PC-3 (cell line): ENCODE results near the gene MATN1. TPM values are rescaled to one million over a fixed set of nuclear protein-coding genes. Genes with fewer than 3 reads are reported as not detected.

Experiments used
- ATAC-seq: fragments of 200-7000 bp; cut with Tn5 transposase; 2 replicates; pipeline ENCODE4 v1.9.1; 2020; ENCODE audit warnings: mild to moderate bottlenecking, moderate library complexity
- BruUV-seq: library from RNA; stranded (reverse); fragments of 400-500 nt; replicated peaks from 2 replicates; lab custom pipeline; 2021; lab: Mats Ljungman, UMichigan
- CTCF ChIA-PET: fragments of 300-600 bp; sonication (Branson Sonifier 250); formaldehyde crosslinking; loops from one replicate; lab custom pipeline; 2022; ENCODE audit warnings: antibody characterized with exemption; lab: Charles Lee
- POLR2A ChIA-PET: fragments of 300-600 bp; sonication (Branson Sonifier 250); formaldehyde crosslinking; loops from one replicate; lab custom pipeline; 2022; ENCODE audit warnings: antibody characterized with exemption; ENCODE audit not compliant: unreplicated experiment; lab: Charles Lee
- DNase-seq: peaks from one replicate; pipeline ENCODE4 v3.0.0-alpha.2; 2015
- H2AFZ ChIP-seq: fragments of 300-600 bp; sonication (generic); 2 replicates; pipeline ENCODE4 v1.6.0; 2016; ENCODE audit warnings: antibody characterized with exemption, low read length
- H3F3A ChIP-seq: fragments of 300-600 bp; sonication (generic); one replicate; pipeline ENCODE4 v1.6.0; 2017; ENCODE audit warnings: antibody characterized with exemption, low read length, control low read depth, mild to moderate bottlenecking; ENCODE audit not compliant: unreplicated experiment
- H3K27ac ChIP-seq: fragments of 300-600 bp; sonication (generic); 2 replicates; pipeline ENCODE4 v1.5.1; 2016; ENCODE audit warnings: mild to moderate bottlenecking, low read length
- H3K27me3 ChIP-seq: fragments of 300-600 bp; sonication (generic); 2 replicates; pipeline ENCODE4 v1.6.1; 2016; ENCODE audit warnings: low read length, mixed read lengths
- H3K36me3 ChIP-seq: fragments of 300-600 bp; sonication (generic); 2 replicates; pipeline ENCODE4 v1.6.1; 2016; ENCODE audit warnings: low read depth, mixed run types, low read length, mixed read lengths
- H3K4me1 ChIP-seq: fragments of 300-600 bp; sonication (generic); 2 replicates; pipeline ENCODE4 v1.5.1; 2016; ENCODE audit warnings: low read length; ENCODE audit not compliant: insufficient read depth
- H3K4me2 ChIP-seq: fragments of 300-600 bp; sonication (generic); 2 replicates; pipeline ENCODE4 v1.6.0; 2016; ENCODE audit warnings: low read length
- H3K4me3 ChIP-seq: fragments of 300-600 bp; sonication (generic); 2 replicates; pipeline ENCODE4 v1.5.1; 2016; ENCODE audit warnings: mild to moderate bottlenecking, low read length, mixed read lengths
- H3K79me2 ChIP-seq: fragments of 300-600 bp; sonication (generic); 2 replicates; pipeline ENCODE4 v1.6.1; 2017; ENCODE audit warnings: low read length, mixed read lengths
- H3K9ac ChIP-seq: fragments of 300-600 bp; sonication (generic); 2 replicates; pipeline ENCODE4 v1.6.0; 2016; ENCODE audit warnings: mild to moderate bottlenecking, low read length
- H3K9me2 ChIP-seq: fragments of 300-600 bp; sonication (generic); replicated peaks from 2 replicates; pipeline ENCODE4 v1.6.1; 2016; ENCODE audit warnings: mixed run types, low read length, mixed read lengths
- H3K9me3 ChIP-seq: fragments of 300-600 bp; sonication (generic); 2 replicates; pipeline ENCODE4 v1.6.1; 2016; ENCODE audit warnings: low read length, mixed read lengths
- H4K20me1 ChIP-seq: fragments of 300-600 bp; sonication (generic); 2 replicates; pipeline ENCODE4 v1.6.1; 2016; ENCODE audit warnings: low read length, mixed read lengths
- EZH2 ChIP-seq: fragments of 300-600 bp; sonication (generic); IDR thresholded peaks from one replicate; pipeline ENCODE4 v1.6.1; 2017; ENCODE audit warnings: antibody characterized with exemption, mild to moderate bottlenecking, low read length; ENCODE audit not compliant: unreplicated experiment
- EZH2phosphoT487 ChIP-seq: fragments of 300-600 bp; sonication (generic); IDR thresholded peaks from 2 replicates; pipeline ENCODE4 v1.6.1; 2018; ENCODE audit warnings: mild to moderate bottlenecking, antibody characterized with exemption, low read length, borderline replicate concordance
- intact Hi-C: fragments of 100-400 bp; cut with micrococcal nuclease; formaldehyde crosslinking; loops from 2 replicates; pipeline ENCODE4 v1.9.0; 2023
- total RNA-seq: library from RNA; depleted of rRNA; stranded (reverse); fragments of >200 nt; gene quantifications from 2 replicates; pipeline ENCODE4 v1.2.3, GENCODE V29; 2014
- TF ChIP-seq, protein P1 (sequence below): fragments of 300-600 bp; sonication (generic); conservative IDR thresholded peaks from 2 replicates; pipeline ENCODE4 v1.5.1; 2017; ENCODE audit warnings: antibody characterized with exemption, low read depth, mild to moderate bottlenecking, low read length

MATN1 gene
- total RNA-seq, 1 experiment from 2014 or later: not detected

DNA sequence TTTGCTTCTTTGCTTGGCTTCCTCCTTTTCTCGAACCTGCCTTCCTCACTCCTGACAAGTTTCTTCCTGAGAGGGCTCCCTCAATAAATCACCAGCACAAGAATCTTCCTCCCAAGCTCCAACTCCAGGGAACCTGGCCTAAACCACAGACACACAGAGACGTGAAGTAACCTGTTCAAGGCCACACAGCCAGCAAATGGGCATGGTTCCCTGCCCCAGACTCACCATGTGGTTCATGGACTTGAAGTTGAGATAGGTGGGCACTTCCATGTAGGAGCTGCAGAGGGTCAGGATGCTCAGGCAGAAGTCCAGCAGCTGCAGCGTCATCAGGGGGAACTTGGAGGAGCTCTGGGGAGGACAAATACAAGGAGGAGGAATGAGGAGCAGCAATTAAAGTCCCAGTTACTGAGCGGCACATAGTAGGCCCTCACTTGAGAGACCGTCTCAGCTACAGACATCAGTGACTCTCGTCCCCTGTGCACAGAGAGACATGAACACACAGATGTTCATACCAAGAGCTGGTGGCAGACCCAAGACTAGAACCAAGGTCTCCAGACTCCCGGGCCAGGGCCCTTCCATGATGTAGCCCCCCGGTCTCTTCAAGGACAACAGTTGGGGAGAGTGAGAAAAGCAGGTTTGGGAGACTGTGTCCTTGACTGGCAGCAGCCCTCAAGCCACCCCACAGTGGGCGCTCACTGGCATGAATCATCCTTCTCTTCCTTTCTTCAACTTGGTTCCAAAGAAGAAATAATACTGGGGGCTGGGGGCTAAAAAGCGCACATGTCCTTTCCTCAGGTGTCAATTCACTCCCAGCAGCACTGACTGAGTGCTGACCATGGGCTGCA lies 15.6 kb upstream of the MATN1 start:
- H3K4me1 ChIP-seq: peaks cover 8% of the 10 kb centered on the region
- H3K9me3 ChIP-seq: no peaks in the 10 kb centered on the region
- no peak for DNase-seq
- no peaks in the 10 kb centered on the region for H3K36me3 ChIP-seq
- no peak overlapping the region for H3K4me3 ChIP-seq
- H4K20me1 ChIP-seq: no peaks in the 10 kb centered on the region
- no TSS peak for BruUV-seq
- no peaks in the 10 kb centered on the region for H3K79me2 ChIP-seq
- no peak overlapping the region for H3K27ac ChIP-seq
- no peak for ATAC-seq
- H3F3A ChIP-seq: no peaks in the 10 kb centered on the region
- POLR2A ChIA-PET: no interaction called here
- no peaks in the 10 kb centered on the region for H3K27me3 ChIP-seq
- CTCF ChIA-PET: no interaction called here
- H3K4me2 ChIP-seq: no peak overlapping the region
- intact Hi-C loops: no loop called here
- no peaks in the 10 kb centered on the region for H3K9me2 ChIP-seq
- H2AFZ ChIP-seq: no peak overlapping the region
- TF ChIP-seq EZH2 (no peak), EZH2phosphoT487 (no peak)
- TF ChIP-seq, protein P1, sequence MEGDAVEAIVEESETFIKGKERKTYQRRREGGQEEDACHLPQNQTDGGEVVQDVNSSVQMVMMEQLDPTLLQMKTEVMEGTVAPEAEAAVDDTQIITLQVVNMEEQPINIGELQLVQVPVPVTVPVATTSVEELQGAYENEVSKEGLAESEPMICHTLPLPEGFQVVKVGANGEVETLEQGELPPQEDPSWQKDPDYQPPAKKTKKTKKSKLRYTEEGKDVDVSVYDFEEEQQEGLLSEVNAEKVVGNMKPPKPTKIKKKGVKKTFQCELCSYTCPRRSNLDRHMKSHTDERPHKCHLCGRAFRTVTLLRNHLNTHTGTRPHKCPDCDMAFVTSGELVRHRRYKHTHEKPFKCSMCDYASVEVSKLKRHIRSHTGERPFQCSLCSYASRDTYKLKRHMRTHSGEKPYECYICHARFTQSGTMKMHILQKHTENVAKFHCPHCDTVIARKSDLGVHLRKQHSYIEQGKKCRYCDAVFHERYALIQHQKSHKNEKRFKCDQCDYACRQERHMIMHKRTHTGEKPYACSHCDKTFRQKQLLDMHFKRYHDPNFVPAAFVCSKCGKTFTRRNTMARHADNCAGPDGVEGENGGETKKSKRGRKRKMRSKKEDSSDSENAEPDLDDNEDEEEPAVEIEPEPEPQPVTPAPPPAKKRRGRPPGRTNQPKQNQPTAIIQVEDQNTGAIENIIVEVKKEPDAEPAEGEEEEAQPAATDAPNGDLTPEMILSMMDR: no peak
- H3K9ac ChIP-seq: no peak overlapping the region

DNA sequence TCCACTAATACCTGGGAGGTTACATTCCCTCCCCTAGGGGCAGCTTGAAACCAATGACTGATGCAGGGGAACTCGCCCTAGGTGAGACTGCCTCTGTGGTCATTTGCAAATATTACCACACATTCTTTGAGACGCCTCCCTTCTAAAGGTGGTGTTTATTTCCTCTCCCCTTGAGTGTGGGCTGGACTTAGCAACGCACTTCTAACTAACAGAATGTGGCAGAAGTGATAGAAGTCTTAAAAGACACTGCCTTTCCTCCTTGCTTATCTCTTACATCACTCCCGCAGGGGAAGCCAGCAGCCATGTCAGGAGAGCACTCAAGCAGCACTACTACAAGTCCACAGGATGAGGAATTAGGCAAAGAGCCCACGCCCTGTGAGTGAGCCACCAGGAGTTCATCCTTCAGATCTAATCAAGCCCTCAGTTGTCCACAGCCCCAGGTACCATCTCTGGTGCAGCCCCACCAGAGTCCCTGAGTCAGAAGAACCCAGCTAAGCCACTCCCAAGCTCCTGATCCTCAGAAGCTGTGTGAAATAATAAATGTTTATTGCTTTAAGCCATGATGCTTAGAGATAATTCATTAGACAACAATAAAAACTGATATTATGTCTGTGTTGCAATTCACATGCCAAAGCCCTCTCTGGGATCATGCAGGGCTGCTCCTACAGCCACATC lies 14.8 kb upstream of the MATN1 start:
- Histone ChIP-seq H3K9me3 (no peaks in the 10 kb centered on the region), H3K9me2 (no peaks in the 10 kb centered on the region), H3K4me2 (no peak overlapping the region), H3K4me1 (peaks cover 8% of the 10 kb centered on the region), H3K9ac (no peak overlapping the region), H3K27me3 (no peaks in the 10 kb centered on the region), H3K27ac (no peak overlapping the region), H2AFZ (no peak overlapping the region), H3F3A (no peaks in the 10 kb centered on the region), H3K79me2 (no peaks in the 10 kb centered on the region), H3K36me3 (no peaks in the 10 kb centered on the region), H4K20me1 (no peaks in the 10 kb centered on the region), H3K4me3 (no peak overlapping the region)
- ATAC-seq: no peak
- intact Hi-C loops: no loop called here
- no peak for DNase-seq
- no TSS peak for BruUV-seq
- ChIA-PET POLR2A (no interaction called here), CTCF (no interaction called here)
- TF ChIP-seq, protein P1: no peak
- TF ChIP-seq EZH2phosphoT487 (no peak), EZH2 (no peak)
